ENCODE results near the gene MTARC1. TPM values are rescaled to one million over a fixed set of nuclear protein-coding genes. Genes with fewer than 3 reads are reported as not detected.

MTARC1 gene
- total RNA-seq, 1 donor from 2014 or later, result 9.6 TPM

- no peaks in the 10 kb centered on the region for H3K9me3 ChIP-seq
- DNase-seq (ENCODE audit: extremely low spot score in 2 of 2), result peak in 1 of 2 donors; percentile 84
- peaks cover 14% of the 10 kb centered on the region for H3K4me1 ChIP-seq
- no peaks in the 10 kb centered on the region for H3K36me3 ChIP-seq
- intact Hi-C loops (cut with DNase I), result loop anchor here (10.0 kb wide), 2 partner anchors 56 to 616 kb away; partner anchors contain the start of gene HLX
- no peaks in the 10 kb centered on the region for H3K27me3 ChIP-seq
- peak overlapping the region; percentile 40 for H3K27ac ChIP-seq
- no peak for TF ChIP-seq POLR2A (IDR thresholded peaks at IDR 0.05)
- TF ChIP-seq POLR2AphosphoS5 (IDR thresholded peaks at IDR 0.05; ENCODE audit: insufficient read depth in 1 of 2, low read depth in 1 of 2), result no peak
- no peak for TF ChIP-seq CTCF (IDR thresholded peaks at IDR 0.05)
- H3K4me3 ChIP-seq, result no peak overlapping the region
Observed at GRCh38 chr1:220818421-220819173, 31.9 kb downstream of the MTARC1 start.

GRCh38 chr1:220819467-220820026 lies 32.8 kb downstream of the MTARC1 start:
- intact Hi-C loops (cut with DNase I), result loop anchor here (10.0 kb wide), 2 partner anchors 55 to 615 kb away; partner anchors contain the start of gene HLX
- Histone ChIP-seq H3K36me3 (no peaks in the 10 kb centered on the region), H3K4me3 (no peak overlapping the region), H3K27me3 (no peaks in the 10 kb centered on the region), H3K9me3 (no peaks in the 10 kb centered on the region), H3K4me1 (peaks cover 14% of the 10 kb centered on the region), H3K27ac (peak overlapping the region; percentile 46)
- TF ChIP-seq POLR2AphosphoS5 (IDR thresholded peaks at IDR 0.05; ENCODE audit: insufficient read depth in 1 of 2, low read depth in 1 of 2) (no peak), POLR2A (IDR thresholded peaks at IDR 0.05) (no peak), CTCF (IDR thresholded peaks at IDR 0.05) (no peak)
- no peak for DNase-seq (ENCODE audit: extremely low spot score in 2 of 2)

- TF ChIP-seq CTCF (IDR thresholded peaks at IDR 0.05), result no peak
- no peak for TF ChIP-seq POLR2AphosphoS5 (IDR thresholded peaks at IDR 0.05; ENCODE audit: insufficient read depth in 1 of 2, low read depth in 1 of 2)
- no peak for TF ChIP-seq POLR2A (IDR thresholded peaks at IDR 0.05)
- intact Hi-C loops (cut with DNase I), result no loop called here
- Histone ChIP-seq H3K27me3 (no peaks in the 10 kb centered on the region), H3K27ac (no peak overlapping the region), H3K4me3 (no peak overlapping the region), H3K9me3 (no peaks in the 10 kb centered on the region), H3K4me1 (peaks cover 4% of the 10 kb centered on the region), H3K36me3 (no peaks in the 10 kb centered on the region)
- DNase-seq (ENCODE audit: extremely low spot score in 2 of 2), result no peak
Observed at GRCh38 chr1:220824031-220824989, 37.6 kb downstream of the MTARC1 start.

GRCh38 chr1:220825819-220826551 lies 39.3 kb downstream of the MTARC1 start:
- TF ChIP-seq POLR2AphosphoS5 (IDR thresholded peaks at IDR 0.05; ENCODE audit: insufficient read depth in 1 of 2, low read depth in 1 of 2) (no peak), CTCF (IDR thresholded peaks at IDR 0.05) (no peak), POLR2A (IDR thresholded peaks at IDR 0.05) (no peak)
- DNase-seq (ENCODE audit: extremely low spot score in 2 of 2), result no peak
- Histone ChIP-seq H3K4me3 (no peak overlapping the region), H3K4me1 (no peaks in the 10 kb centered on the region), H3K27ac (no peak overlapping the region), H3K9me3 (no peaks in the 10 kb centered on the region), H3K36me3 (no peaks in the 10 kb centered on the region), H3K27me3 (no peaks in the 10 kb centered on the region)
- intact Hi-C loops (cut with DNase I), result no loop called here

Measured in vagina (tissue), 2 donors.